Measurements from ENCODE around the gene CHST1.

CHST1 gene

DNA sequence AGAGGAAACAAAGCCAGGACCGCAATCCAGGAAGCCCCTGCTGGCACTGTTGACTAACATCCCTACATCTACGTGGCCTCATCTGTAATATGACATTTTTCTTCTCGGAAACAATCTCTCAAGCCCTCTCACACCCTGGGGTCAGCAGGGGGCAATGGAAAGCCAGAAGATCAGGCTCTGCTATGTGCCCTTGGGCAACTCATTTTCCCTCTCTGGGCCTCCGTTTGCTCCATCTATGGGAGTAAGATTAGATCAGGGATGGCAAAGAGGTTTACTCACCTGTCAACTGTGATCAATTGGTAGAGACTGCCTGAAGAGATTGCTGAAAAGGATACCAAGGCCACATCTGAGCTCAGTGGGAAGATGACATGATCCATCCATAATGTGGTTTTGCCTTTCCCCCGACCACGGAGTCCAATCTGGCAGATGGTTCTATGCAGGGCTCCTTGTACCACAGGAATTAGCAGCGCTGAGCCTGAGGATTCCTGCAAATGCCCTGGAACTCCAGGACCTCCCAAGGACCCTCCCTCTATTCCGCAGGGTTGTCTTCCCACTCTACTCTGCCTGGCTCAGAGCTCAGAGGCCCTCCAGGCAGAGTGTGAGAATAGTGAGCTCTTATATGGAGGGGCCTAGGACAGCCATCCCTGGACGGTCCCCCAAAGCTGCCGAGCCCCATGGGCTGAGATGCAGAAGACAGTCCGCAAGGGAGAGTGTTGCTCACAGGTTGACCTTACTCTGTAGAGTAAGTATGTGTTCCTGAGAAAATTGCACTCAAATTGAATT lies 66.1 kb downstream of the CHST1 start:
- no peak for DNase-seq
